GDM1 (cell line): ENCODE measurements around the gene PCK1.
"Not testable (repeated sequence)": the region's sequence is repeated elsewhere in the genome, so short reads cannot be mapped to it uniquely, and the experiment has no call there.

ENCODE experiments used
- DNase-seq: peaks from one replicate; lab custom pipeline; 2025; lab: John Stamatoyannopoulos, UW

The PCK1 gene

DNA sequence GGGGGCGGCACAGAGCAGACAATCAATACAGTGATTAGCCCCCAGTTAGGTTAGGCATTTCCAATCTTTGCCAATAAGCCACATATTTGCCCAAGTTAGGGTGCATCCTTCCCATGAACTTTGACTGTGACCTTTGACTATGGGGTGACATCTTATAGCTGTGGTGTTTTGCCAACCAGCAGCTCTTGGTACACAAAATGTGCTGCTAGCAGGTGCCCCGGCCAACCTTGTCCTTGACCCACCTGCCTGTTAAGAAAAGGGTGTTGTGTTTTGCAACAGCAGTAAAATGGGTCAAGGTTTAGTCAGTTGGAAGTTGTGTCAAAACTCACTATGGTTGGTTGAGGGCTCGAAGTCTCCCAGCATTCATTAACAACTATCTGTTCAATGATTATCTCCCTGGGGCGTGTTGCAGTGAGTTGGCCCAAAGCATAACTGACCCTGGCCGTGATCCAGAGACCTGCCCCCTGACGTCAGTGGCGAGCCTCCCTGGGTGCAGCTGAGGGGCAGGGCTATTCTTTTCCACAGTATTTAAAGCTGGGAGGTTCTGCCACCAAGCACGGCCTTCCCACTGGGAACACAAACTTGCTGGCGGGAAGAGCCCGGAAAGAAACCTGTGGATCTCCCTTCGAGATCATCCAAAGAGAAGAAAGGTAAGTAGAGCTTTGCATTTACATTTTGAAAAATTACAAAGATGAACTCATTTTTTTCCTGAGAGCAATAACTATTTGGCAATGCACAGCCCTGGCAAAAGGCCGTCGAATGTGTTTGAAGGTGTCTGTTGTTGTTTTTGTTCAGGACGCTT lies at the start of gene PCK1:
PCK1 (plus strand) TSS at position 557 of the 802 bp plus-strand sequence. CDS start 302 bp downstream, outside the sequence.
- DNase-seq: no peak

- DNase-seq: not testable (repeated sequence)
Measured at GRCh38 chr20:57511709-57512108, 49.2 kb upstream of the PCK1 start.

DNA sequence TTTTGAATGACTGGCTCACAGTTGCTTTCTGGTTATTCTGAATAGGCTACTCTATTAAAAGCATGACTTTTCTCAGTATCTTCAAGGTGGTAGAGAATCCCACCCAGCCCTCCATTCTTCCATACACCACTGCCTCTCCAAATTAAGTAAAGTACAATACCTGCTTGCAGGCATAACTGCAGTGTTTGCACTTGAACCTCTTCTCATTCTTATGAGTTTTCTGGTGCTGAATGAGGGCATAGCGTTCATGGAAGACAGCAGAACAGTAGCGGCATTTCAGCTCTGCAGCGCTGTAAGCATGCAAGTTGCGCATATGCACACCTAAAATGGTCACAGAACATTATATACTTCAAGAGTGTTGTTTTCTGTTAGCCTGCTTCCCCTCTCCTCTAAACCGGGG lies 48.5 kb upstream of the PCK1 start:
- DNase-seq: no peak

- DNase-seq: no peak
Measured at GRCh38 chr20:57513199-57513598, 47.7 kb upstream of the PCK1 start.

- DNase-seq: no peak
Measured at GRCh38 chr20:57514273-57514751, 46.6 kb upstream of the PCK1 start.

DNA sequence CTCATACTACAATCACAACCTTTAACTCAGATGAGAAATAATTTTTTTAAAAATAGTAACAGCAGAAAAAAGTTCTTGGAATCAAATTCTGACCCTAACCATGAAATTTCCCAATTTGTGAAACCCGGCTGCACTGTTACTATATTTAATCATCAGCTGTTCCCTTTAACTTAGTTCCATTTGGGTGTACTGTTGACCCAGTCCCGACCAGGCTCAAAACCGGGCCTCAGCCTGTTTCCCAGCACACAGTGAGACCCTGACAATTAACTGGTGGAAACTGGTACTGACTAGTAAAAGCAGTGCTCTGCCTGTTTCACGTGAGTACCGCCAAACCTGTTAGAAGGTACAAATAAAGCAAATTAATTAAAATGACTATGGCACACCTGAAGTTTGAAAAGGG lies 43.0 kb upstream of the PCK1 start:
- no peak for DNase-seq

GRCh38 chr20:57522380-57523140 lies 38.4 kb upstream of the PCK1 start:
- DNase-seq: no peak

DNA sequence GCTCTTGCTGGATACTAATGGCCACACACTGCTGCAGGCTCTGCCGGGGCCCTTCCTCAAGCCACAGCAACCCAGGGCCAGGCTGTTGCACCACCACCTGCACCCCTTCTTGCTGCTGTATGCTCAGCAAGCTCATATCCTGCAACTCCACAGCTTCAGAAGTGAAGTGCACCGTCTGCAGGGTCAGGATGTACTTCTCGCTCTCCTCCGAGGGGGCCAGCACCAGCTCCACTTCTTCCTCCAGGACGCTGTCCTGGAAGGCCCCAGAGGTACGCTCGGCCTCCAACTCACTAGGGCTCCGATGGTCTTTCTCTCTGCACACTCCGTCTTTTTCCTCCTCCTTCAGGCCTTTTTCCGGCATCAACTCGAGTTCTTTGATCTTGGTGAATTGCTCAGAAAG lies 37.1 kb upstream of the PCK1 start:
- DNase-seq: no peak

DNA sequence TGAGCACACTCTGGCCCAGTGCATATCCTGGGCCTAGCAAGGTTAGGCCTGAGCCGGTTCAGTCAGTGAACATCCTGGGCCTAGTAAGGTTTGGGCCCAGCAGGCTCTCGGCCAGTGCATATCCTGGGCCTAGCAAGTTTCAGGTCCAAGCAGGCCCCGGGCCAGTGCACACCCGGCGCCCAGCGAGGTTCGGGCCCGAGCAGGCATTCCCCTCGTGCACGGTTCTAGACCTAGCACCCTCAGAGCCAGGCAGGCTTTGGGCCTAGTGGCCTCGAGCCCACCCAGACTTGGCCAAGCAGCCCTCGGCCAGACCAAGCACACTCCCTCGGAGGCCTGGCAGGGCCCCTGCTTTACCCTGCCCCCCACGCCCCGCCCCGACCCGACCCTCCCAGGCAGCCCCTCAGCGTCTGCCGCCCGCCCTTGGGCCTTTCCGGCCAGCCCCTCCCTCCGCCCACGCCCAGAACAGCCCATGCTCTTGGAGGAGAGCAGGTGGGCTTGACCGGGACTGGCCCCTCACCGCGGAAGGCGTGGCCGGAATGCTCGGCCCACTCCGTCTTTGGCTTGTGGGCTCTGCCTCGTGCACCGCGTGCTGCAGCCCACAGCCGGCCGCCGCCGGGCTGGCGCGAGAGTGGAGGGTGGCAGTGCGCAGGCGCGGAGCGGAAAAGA lies 36.3 kb upstream of the PCK1 start, which contains the start of gene CTCFL:
CTCFL (minus strand) TSS at position 630 of the 666 bp plus-strand sequence. CDS start 935 bp downstream, outside the sequence.
- DNase-seq: no peak

- no peak for DNase-seq
Measured at GRCh38 chr20:57525328-57526086, 35.4 kb upstream of the PCK1 start.

DNA sequence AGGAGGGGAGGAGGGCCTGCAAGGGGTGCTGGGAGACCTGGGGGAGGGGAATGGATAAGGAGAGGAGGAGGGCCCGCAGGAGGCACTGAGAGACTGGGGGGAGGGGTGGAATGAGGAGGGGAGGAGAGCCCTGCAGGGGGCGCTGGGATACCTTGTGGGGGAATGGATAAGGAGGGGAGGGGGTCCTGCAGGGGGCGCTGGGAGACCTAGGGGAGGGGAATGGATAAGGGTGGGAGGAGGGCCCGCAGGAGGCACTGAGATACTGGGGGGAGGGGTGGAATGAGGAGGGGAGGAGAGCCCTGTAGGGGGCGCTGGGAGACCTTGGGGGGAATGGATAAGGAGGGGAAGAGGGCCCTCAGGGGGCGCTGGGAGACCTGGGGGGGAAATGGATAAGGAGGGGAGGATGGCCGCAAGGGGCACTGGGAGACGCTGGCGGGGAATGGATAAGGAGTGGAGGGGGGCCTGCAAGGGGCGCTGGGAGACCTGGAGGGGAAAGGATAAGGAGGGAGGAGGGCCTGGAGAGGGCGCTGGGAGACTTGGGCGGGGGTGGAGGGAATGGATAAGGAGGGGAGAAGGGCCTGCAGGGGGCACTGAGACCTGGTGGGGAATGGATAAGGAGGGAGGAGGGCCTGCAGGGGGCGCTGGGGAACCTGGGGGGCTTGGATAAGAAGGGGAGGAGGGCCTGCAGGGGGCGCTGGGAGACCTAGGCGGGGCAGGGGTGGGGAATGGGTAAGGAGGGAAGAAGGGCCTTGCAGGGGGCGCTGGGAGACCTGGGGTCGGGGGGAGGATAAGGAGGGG lies 34.6 kb upstream of the PCK1 start:
- no peak for DNase-seq

- no peak for DNase-seq
Measured at GRCh38 chr20:57526885-57527460, 33.9 kb upstream of the PCK1 start.

DNA sequence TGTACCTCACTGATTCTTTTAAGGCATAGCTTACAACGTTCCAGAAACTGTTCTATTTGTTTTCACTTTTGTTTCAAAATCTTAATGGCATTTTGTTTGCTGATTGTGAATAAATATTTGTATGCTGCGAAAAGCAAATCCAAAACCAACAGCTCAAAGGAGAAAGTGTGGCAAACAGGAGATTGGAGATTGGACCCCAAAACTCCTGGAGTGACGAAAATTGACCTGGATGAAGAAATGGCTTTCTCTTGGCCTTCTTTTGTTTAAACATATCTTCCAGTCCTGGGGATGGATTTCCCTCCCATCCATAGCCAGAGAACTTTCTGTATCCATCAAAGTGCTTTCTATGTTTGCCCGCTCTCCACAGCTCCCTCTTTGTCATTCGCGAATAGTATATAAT lies 33.2 kb upstream of the PCK1 start:
- DNase-seq: no peak

DNA sequence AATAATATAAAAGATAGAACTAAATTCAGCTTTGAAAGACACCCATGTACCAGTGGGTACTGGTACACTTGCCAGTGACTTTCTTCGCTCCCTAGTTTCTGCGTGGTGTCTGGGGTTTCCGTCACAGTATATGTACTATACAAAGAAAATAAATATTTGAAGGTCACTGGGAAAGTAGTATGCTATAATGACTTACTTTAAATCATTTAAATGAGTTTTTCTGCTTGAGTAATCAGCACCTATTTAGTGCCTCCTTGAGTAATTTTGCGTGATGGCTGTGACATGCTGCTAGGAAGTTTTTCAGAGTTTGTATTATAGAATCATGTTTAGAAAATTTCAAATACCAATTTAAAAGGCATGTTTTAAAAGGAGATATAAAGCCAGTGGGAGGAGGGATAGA lies 32.8 kb upstream of the PCK1 start:
- DNase-seq: no peak

DNA sequence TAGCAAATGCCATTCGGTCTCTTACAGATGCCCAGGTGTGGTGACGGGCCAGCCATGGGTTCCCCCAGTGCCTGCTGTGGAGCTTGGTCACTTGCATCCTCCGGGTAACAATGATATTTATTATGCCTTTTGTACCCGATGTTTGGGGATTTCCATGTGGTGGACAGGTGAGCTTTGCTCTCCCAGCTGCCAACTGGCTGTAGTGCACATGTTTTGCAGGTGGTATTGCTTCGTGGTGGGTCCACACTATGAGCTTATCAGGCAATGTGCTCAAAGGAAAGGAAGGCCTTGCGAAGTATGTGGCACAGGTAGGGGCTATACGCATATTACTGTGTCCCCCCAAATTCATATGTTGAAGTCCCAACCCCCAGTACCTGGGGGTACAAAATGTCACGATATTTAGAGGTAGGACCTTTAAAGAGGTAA lies 31.7 kb upstream of the PCK1 start:
- DNase-seq: no peak

DNA sequence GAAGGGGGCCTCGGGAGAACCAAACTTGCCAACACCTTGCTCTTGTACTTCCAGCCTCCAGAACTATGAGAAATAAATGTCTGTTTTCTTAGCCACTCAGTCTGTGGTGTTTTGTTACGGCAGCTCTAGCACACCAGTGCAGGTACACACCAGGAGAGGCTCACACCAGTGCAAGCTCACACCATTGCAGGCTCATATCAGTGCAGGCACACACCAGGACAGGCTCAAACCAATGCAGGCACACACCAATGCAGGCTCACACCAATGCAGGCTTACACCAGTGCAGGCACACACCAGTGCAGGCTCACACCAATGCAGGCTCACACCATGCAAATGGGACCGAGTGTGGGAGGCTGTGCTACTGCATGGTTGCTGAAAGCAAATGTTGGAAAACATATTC lies 31.1 kb upstream of the PCK1 start:
- DNase-seq: no peak

DNA sequence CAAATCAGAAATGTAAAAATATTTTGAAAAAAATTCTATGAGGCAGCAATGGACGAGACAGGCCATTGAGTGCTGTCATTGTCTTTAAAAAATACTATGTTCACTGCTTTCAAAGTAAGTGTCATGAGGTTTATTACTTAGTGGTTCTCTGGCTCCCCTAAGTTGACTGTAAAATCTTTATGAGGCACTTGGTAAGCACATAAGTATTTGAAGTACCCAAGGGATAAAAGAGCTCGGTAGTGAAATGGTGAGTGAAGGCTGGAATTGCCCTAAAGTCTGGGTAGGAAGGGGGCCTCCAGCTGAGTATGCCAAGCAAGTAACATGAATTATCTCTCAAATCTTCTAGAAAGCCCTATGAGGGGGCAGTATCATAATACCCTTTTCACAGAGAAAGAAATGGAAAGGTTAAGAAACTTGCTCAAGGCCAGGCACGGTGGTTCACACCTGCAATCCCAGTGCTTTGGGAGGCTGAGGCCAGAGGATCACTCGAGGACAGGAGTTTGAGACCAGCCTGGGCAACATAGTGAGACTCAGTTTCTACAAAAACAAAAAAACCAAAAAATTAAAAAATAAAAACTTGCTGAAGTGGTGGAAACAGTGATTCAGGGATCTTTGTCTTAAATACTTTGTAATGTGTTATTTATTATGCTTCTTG lies 30.5 kb upstream of the PCK1 start:
- DNase-seq: no peak

GRCh38 chr20:57532104-57532503 lies 28.8 kb upstream of the PCK1 start:
- no peak for DNase-seq

DNA sequence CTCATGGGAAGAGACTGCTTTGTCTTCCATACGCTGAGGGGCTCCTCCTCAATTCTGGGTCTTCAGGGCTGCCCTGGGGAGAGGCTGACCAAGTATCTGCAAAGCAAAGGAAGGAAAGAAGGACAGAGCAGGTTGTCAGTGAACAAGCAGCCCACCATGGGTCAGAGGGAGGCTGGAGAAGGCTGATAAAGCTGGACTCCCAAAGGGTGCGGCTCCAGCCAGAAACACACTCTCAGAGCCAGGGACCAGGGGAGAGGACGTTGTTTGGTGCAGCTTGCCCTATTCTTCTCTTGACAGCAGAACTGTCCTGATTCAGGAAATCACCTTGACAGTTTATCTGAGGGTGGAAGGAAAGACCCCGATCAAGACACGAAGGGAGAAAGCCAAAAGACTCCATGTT lies 25.6 kb upstream of the PCK1 start:
- DNase-seq: no peak

DNA sequence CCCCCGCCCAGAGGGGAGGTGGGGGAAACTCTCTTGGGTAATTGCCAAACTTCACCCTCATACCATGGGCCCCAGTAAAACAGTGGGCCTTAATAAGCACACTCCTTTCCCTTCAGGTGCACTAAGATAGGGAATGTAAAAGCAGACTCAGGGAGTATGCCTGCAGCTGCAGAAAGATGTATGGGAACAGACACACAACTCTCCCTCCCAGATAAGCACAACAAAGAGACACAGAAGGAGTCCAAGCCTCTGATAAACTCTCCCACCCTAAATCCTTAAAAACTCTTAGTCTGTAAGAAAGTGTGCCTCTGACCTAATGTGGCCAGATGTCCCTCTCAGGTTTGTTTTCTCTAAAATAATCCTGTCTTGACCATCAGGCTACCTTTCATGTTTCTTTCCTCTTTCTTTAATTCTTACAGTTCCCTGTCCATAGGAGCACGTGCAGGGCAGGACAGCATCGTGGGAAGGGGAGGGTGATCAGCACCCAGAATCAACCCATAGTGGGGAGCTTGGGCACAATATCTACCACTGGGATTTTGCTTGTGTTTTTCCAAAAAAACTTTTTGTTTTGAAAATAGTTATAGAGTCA lies 24.7 kb upstream of the PCK1 start:
- no peak for DNase-seq
